ENCODE data around the gene LASP1.
A peak's percentile ranks its signal among the peaks of the same experiment; 100 is the strongest.

Gene LASP1

DNA sequence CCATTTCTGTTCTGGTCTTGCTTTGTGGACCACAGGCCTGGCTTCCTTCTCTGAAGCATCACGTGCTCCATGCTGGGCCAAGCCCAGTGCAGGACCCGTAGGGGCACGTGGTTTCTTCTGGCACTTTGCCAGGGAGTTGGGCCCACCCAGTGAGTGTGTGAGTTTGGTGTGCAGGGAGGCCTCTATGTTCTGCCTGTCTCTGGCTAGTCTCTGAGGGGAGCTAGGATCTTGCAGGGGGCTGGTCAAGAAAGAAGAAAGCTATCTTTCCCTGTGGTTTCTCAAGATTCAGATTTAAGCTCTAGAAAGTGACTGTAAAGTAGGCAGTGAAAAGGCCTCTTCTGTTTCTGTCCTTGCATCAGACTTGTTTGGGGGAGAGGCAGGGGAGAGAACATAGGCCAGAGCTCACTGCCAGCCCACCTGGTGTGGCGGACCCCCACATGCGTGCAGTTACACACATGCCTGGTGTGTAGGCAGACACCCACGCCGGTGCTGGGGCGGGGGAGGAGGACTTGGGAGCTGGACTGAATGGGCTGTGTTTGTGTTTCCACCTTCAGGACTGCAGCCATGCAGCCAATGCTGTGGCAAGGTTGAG, 11.8 kb downstream of the LASP1 start:
- H3K79me2 ChIP-seq (ENCODE audit: control insufficient read depth, low read length): peaks cover 82% of the 10 kb centered on the region
- no peaks in the 10 kb centered on the region for H3K9me3 ChIP-seq (ENCODE audit: control insufficient read depth, insufficient read depth, low read length)
- TF ChIP-seq EZH2phosphoT487 (IDR thresholded peaks at IDR 0.05; ENCODE audit: borderline replicate concordance, low read length): no peak
- TF ChIP-seq, protein P1, sequence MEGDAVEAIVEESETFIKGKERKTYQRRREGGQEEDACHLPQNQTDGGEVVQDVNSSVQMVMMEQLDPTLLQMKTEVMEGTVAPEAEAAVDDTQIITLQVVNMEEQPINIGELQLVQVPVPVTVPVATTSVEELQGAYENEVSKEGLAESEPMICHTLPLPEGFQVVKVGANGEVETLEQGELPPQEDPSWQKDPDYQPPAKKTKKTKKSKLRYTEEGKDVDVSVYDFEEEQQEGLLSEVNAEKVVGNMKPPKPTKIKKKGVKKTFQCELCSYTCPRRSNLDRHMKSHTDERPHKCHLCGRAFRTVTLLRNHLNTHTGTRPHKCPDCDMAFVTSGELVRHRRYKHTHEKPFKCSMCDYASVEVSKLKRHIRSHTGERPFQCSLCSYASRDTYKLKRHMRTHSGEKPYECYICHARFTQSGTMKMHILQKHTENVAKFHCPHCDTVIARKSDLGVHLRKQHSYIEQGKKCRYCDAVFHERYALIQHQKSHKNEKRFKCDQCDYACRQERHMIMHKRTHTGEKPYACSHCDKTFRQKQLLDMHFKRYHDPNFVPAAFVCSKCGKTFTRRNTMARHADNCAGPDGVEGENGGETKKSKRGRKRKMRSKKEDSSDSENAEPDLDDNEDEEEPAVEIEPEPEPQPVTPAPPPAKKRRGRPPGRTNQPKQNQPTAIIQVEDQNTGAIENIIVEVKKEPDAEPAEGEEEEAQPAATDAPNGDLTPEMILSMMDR (IDR thresholded peaks at IDR 0.05; ENCODE audit: low read depth, low read length, poor library complexity, severe bottlenecking): no peak
- H3K36me3 ChIP-seq (ENCODE audit: control insufficient read depth, low read length): peaks cover 74% of the 10 kb centered on the region
- H3F3A ChIP-seq (ENCODE audit: control insufficient read depth, insufficient read depth): no peaks in the 10 kb centered on the region
- H3K9me2 ChIP-seq (replicated peaks; ENCODE audit: control insufficient read depth, low read length): no peaks in the 10 kb centered on the region
- H4K20me1 ChIP-seq (ENCODE audit: control insufficient read depth, insufficient read depth, low read depth, low read length): no peaks in the 10 kb centered on the region
- peak overlapping the region; percentile 4 for H3K4me2 ChIP-seq (ENCODE audit: low read length)
- no peaks in the 10 kb centered on the region for H3K27me3 ChIP-seq (ENCODE audit: control insufficient read depth, low read length)
- no peak overlapping the region for H3K4me3 ChIP-seq (ENCODE audit: low read length)
- H3K27ac ChIP-seq (ENCODE audit: low read depth, low read length): peak overlapping the region; percentile 17; the same call in 1 of the 2 replicates
- H3K4me1 ChIP-seq (ENCODE audit: control insufficient read depth, low read length): peaks cover 51% of the 10 kb centered on the region

DNA sequence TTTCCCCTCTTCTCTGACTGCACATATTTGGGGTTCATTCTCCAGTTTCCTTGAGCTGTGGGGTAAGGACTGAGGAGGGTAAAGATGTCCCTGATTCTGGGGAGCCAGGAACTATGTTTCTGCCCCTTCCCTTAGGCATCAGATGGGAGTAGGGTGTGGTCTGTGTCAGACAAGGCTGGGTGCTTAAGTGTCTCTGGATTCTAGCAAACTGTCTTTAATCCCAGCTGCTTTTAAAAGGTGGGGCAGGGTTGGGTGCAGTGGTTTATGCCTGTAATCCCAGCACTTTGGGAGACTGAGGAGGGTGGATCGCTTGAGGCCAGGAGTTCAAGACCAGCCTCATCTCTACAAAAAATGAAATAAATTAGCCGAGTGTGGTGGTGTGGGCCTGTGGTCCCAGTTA, 13.0 kb downstream of the LASP1 start:
- Histone ChIP-seq H3K36me3 (ENCODE audit: control insufficient read depth, low read length) (peaks cover 78% of the 10 kb centered on the region), H3K79me2 (ENCODE audit: control insufficient read depth, low read length) (peaks cover 74% of the 10 kb centered on the region)

DNA sequence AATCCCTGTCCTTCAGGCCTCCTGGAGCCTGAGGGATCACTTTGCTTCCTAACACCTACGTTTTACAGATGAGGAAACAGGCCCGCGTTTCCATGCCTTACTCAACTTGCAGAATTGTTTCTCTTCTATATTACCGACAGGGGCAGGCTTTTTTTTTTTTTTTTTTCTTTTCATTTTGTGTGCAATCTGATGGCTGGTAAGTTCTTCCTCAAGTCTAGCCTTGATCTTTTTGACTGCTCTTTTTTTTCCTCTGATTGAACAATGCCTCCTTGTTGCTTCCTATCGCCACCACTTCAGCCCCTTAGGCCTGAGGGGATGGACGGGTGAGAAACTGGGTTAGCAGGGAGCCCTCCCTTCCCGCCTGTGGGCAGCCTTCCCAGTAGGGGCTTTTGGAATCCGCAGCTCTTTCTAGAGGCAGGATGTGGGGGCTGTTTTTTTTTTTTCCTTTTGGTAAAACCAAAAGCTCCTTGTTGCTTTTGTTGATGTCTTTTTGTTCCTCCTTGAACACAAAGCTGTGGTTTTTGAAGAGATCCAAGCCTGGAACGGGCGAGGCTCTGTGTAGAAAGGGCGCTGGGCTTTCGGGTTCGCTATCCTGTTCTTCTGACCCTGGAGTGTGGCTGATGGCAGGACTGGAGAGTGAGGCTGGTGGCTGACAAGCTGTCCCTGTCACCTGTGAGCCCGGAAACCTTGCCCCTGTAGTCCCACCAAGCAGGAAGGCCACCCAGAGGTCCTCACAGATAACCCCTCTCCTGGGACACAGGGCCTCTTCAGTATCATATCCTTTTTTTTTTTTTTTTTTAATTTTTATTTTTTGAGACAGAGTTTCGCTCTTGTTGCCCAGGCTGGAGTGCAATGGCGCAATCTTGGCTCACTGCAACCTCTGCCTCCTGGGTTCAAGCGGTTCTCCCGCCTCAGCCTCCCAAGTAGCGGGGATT, 14.0 kb downstream of the LASP1 start:
- H3F3A ChIP-seq (ENCODE audit: control insufficient read depth, insufficient read depth): no peaks in the 10 kb centered on the region
- H3K27me3 ChIP-seq (ENCODE audit: control insufficient read depth, low read length): no peaks in the 10 kb centered on the region
- H3K9me3 ChIP-seq (ENCODE audit: control insufficient read depth, insufficient read depth, low read length): no peaks in the 10 kb centered on the region
- no peak overlapping the region for H3K4me3 ChIP-seq (ENCODE audit: low read length)
- no peak overlapping the region for H3K27ac ChIP-seq (ENCODE audit: low read depth, low read length)
- no peaks in the 10 kb centered on the region for H4K20me1 ChIP-seq (ENCODE audit: control insufficient read depth, insufficient read depth, low read depth, low read length)
- H3K4me2 ChIP-seq (ENCODE audit: low read length): no peak overlapping the region
- TF ChIP-seq EZH2phosphoT487 (IDR thresholded peaks at IDR 0.05; ENCODE audit: borderline replicate concordance, low read length): no peak
- TF ChIP-seq, protein P1 (IDR thresholded peaks at IDR 0.05; ENCODE audit: low read depth, low read length, poor library complexity, severe bottlenecking): no peak
- H3K36me3 ChIP-seq (ENCODE audit: control insufficient read depth, low read length): peaks cover 71% of the 10 kb centered on the region
- peaks cover 29% of the 10 kb centered on the region for H3K4me1 ChIP-seq (ENCODE audit: control insufficient read depth, low read length)
- H3K79me2 ChIP-seq (ENCODE audit: control insufficient read depth, low read length): peaks cover 64% of the 10 kb centered on the region
- H3K9me2 ChIP-seq (replicated peaks; ENCODE audit: control insufficient read depth, low read length): no peaks in the 10 kb centered on the region

More for the DNA sequence above, 13.0 kb downstream of the LASP1 start:
- Histone ChIP-seq H3K9me3 (ENCODE audit: control insufficient read depth, insufficient read depth, low read length) (no peaks in the 10 kb centered on the region), H3K4me3 (ENCODE audit: low read length) (no peak overlapping the region), H3K27ac (ENCODE audit: low read depth, low read length) (no peak overlapping the region), H4K20me1 (ENCODE audit: control insufficient read depth, insufficient read depth, low read depth, low read length) (no peaks in the 10 kb centered on the region), H3F3A (ENCODE audit: control insufficient read depth, insufficient read depth) (no peaks in the 10 kb centered on the region), H3K9me2 (replicated peaks; ENCODE audit: control insufficient read depth, low read length) (no peaks in the 10 kb centered on the region), H3K4me1 (ENCODE audit: control insufficient read depth, low read length) (peaks cover 39% of the 10 kb centered on the region), H3K27me3 (ENCODE audit: control insufficient read depth, low read length) (no peaks in the 10 kb centered on the region), H3K4me2 (ENCODE audit: low read length) (no peak overlapping the region)
- TF ChIP-seq, protein P1 (IDR thresholded peaks at IDR 0.05; ENCODE audit: low read depth, low read length, poor library complexity, severe bottlenecking): no peak
- TF ChIP-seq EZH2phosphoT487 (IDR thresholded peaks at IDR 0.05; ENCODE audit: borderline replicate concordance, low read length): no peak

All from DOHH2 (cell line).